Fibroblast of skin of back (primary cell): ENCODE results near the gene SH2D3C.
"Not testable (repeated sequence)": the region's sequence is repeated elsewhere in the genome, so short reads cannot be mapped to it uniquely, and the experiment has no call there.

Experiments
- DNase-seq: peaks from one replicate; pipeline ENCODE4 v3.0.0-alpha.2; 2013

The SH2D3C gene

GRCh38 chr9:127783111-127784008, 4.9 kb upstream of the SH2D3C start:
- no peak for DNase-seq

DNA sequence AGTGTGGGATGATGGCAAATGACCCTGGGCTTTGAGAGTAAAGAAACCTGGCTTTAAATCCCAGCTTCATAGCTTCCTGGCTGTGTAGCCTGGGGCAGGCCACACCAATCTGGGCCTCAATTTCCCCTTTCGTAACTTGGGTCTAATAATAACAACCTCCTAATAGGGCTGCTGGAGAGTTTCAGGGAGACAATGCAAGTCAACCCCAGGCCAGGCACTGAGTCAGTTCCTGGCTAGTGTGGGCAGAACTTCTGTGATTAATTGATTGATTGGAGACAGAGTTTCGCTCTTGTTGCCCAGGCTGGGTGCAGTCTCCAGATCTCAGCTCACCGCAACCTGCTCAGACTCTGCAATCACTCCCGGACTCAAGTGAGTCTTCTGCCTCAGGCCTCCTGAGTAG, 3.3 kb upstream of the SH2D3C start:
- DNase-seq, result no peak

GRCh38 chr9:127780909-127781308, 2.4 kb upstream of the SH2D3C start:
- DNase-seq, result not testable (repeated sequence)

GRCh38 chr9:127780126-127780885, 1.8 kb upstream of the SH2D3C start:
- no peak for DNase-seq

DNA sequence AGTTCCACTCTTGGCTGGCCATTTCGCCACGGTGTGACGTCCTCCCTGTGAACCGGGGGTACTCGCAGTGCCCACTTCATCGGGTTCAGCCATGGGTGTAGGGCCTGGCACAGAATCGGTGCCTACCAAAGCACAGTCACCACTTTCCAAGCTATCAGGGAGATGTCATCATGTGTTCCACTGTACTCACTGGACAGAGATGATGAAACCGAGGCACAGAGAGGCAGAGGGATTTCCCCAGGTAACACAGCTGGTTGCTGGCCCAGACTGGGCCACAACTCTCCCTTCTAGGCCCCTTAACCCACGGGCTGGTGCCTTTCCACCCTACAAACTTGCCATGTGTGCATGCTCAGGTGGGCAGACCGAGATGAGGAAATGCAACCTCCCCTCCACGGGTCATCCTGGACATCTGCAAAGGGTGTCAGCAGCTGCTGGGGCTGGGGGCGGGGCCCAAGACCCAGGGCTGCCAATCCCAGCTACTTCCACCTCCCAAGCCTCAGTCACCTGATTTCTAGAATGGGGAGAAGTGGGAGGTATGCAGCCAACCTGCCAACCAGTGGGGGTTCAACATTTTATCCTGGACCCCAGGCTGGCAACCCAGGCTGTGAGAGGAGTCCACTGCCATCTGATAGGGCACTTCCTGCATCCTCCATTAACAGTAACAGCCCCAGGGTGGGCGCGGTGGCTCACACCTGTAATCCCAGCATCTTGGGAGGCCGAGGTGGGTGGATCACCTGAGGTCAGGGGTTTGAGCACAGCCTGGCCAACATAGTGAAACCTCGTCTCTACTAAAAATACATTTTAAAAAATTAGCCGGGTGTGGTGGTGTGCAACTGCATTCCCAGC, 893 bp upstream of the SH2D3C start:
- no peak for DNase-seq

DNA sequence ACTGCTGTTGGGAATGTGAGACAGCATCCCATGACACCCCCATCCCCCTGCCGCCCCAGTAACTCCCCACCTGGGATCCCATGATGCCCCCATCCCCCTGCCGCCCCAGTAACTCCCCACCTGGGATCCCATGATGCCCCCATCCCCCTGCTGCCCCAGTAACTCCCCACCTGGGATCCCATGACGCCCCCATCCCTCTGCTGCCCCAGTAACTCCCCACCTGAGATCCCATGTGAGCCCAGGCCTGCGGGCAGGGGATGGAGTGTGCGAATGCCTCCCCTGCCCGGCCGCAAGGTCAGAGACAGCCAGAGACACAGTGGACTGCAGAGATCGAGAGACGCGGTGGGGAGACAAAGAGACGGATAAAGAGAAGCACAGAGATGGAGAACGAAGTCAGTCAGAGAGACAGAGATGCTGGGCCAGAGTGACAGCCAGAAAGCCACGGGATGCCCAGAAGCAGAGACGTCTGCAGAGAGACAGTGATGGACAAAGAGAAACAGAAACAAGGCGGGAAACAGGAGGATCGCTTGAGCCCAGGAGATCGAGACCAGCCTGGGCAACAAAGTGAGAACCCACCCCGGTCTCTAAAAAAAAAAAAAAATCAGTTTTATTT, 992 bp downstream of the SH2D3C start:
- no peak for DNase-seq

DNA sequence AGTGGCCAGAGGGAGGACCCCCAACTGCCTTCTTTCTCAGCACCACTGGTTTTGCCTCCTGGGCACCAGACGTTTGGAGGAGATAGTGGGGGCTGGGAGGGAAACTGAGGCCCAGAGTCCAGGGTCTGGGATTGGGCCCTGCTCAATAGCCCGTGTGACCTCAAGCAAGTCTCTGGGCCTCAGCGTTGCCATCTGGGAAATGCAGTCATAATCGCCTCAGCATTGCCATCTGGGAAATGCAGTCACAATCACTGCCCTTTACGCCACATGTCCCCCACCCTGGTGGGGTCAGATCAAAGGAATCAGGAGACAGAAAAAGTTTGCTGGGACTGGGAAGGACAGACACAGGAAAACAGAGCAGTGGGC, 1.6 kb downstream of the SH2D3C start:
- no peak for DNase-seq

- no peak for DNase-seq
Observed at GRCh38 chr9:127776195-127776923, 2.1 kb downstream of the SH2D3C start.

DNA sequence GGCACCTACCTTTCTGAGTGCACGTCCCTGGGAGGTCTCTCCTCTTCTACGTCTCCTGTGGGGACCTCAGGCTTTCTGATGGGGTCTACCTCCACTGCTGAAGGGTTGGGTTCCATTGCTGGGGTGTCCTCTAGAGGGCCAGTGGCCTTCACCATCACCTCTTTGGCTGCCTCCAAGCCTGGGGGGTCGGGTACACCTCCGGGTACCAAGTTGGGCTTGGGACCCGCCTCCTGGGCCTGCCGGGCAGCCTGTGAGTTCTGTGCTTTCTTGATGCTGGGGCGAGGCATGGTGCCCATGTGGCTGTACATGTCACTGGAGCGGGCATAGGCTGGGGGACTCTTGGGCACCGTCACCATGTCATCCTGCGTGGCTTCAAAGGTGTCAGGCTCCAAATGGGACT, 4.5 kb downstream of the SH2D3C start:
- no peak for DNase-seq

DNA sequence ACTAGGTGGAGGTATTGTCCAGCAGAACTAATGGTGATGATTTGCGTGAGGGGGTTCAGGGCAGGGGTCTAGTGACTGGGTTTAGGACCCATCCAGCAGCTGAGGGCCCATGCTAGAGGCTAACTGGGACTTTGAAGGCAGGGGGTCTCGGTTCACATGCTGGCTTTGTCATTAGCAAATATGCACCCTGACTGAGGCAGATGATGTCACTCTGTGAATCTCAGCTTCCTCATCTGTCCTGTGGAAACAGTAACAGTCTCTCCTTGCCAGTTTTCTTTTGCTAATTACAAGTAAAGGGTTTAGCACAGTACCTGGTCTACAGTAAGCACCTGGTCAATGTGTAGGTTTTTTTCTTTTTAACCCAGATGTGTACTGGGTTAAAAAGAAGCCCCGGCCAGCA, 5.2 kb downstream of the SH2D3C start:
- no peak for DNase-seq

DNA sequence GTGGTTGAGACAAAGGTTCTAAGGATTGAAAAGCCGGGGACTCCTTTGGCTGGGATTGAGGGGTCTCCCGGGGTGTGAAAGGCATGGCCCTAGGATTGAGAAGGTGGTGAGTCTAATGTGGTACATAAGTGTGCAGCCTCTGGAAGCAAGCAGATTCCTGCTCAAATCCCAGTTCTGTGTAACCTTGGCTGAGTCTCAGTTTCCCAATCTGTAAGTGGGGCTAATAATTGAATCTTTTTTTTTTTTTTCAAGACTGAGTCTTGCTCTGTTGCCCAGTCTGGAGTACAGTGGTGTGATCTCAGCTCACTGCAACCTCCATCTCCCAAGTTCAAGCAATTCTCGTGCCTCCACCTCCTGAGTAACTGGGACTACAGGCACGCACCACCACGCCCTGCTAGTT, 5.9 kb downstream of the SH2D3C start:
- no peak for DNase-seq

- no peak for DNase-seq
Observed at GRCh38 chr9:127771570-127772189, 6.8 kb downstream of the SH2D3C start.

DNA sequence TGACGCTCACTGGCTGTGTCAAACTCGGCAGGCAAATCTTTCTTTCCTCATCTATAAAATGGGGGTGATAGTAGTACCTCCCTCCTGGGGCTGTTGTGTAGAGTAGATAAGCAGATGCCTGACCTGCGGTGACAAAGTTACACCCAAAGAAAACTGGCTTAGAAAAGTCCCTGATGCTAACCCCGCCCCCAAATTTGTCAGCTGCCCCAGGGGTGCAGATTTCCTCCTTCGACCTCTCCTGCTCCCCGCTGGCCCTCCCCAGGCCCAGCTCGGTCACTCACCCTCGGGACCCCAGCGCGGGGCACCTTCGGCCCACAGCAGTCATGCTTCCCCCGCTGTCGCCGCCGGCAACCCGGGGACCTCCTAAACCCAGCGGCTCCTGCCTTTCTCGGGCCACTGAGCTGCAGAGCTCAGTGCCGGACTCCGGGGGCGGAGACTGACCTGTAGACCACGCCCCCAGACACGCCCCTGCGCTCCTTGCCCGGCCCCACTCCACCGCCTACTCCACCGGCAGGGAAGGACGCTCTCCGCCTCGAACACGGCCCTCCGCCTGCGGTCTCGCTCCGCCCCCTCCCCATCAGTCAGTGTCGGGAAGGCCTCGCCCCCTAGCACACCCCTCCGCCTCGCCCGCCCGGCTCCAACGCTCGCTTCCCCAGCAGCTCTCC, 7.4 kb downstream of the SH2D3C start:
- peak; percentile 97 for DNase-seq

GRCh38 chr9:127770583-127770904, 7.9 kb downstream of the SH2D3C start:
- no peak for DNase-seq

DNA sequence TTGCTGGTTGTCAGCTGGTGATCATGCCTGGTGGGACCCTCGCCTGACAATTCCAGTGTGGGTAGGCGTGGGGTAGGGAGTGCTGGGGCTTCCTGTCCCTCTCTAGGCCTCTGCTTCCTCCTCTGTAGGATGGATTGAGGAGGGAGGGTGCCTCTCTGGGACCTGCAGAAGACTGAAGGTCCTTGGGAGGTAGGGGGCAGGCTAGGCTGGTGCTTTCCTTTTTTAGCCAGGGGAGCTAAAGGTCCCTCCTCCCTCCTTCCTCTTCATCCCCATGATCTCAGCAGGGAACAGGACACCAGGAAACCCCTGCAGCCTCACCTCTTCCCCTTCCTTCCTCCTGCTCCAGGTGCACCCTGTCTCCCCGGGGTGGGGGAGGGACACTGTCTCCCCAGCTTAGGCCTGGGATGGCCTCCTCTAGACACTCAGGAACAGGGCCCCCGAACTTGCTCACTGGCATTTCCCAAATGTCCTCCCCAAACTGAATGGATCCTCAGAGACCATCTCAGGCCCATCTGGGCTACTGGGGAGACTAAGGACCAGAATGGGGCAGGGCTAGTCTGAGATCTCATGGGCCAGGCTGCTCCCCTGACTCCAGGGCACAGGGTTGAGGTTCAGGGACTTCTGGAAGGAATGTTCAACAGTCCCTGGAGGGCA, 8.4 kb downstream of the SH2D3C start:
- no peak for DNase-seq

GRCh38 chr9:127769101-127769500, 9.4 kb downstream of the SH2D3C start:
- no peak for DNase-seq

- no peak for DNase-seq
Observed at GRCh38 chr9:127768698-127769097, 9.8 kb downstream of the SH2D3C start.

GRCh38 chr9:127767909-127768331, 10.5 kb downstream of the SH2D3C start:
- peak; percentile 74 for DNase-seq

- DNase-seq, result no peak
Observed at GRCh38 chr9:127767410-127767809, 11.1 kb downstream of the SH2D3C start.

GRCh38 chr9:127765418-127765817, 13.0 kb downstream of the SH2D3C start:
- DNase-seq, result no peak
